ENCODE results near the gene SORCS2. TPM values are rescaled to one million over a fixed set of nuclear protein-coding genes. Genes with fewer than 3 reads are reported as not detected.

Gene SORCS2
- total RNA-seq, 2 donors from 2014 or later: 0.68 to 0.92 TPM

DNA sequence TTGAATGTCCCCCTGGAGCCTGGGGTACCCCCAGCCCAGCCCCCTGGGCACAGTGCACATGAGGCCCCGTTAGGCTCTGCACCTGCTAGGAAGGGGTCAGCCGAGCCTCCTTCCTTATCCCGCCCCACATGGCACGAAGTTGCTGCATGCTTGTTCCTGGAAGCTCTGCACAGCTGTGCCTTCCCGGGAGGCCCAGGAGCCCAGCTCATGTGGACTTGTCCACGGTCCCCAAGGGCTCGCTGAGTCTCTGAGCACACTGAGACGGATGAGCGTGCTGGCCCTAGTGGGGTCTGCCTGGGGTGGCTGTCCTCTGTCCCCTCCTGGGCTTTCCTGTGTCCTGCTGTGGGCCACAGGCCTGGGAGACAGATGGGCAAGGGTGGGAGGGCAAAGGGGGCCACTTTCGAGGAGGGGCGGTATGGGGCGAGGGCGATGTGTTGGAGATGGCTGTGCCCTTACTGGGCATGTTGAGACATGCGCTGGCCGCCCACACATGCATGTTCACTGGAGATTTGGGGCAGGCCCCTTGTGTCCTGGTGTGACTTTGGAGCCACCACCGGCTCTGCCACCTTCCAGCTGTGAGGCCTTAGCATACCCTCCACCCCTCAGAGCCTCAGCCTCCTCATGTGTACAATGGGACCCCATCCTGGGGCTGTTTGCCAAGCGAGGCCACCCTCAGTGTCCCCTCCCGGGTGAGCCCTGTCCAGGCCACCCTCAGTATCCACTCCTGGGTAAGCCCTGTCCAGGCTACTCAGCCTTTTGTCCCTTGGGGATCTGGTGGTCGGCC, 509.7 kb downstream of the SORCS2 start:
- H3K27me3 ChIP-seq (replicated peaks; ENCODE audit: insufficient read depth): no peaks in the 10 kb centered on the region
- no peak for DNase-seq (ENCODE audit: low spot score)
- H3K4me1 ChIP-seq (ENCODE audit: control insufficient read depth in 1 of 2, low read depth in 2 of 2): no peaks in the 10 kb centered on the region
- no peak overlapping the region for H3K27ac ChIP-seq
- ATAC-seq (ENCODE audit: insufficient number of reproducible peaks, low FRiP score, low read depth): no peak
- no peaks in the 10 kb centered on the region for H3K36me3 ChIP-seq
- H3K4me3 ChIP-seq: no peak overlapping the region
- TF ChIP-seq, protein P1, sequence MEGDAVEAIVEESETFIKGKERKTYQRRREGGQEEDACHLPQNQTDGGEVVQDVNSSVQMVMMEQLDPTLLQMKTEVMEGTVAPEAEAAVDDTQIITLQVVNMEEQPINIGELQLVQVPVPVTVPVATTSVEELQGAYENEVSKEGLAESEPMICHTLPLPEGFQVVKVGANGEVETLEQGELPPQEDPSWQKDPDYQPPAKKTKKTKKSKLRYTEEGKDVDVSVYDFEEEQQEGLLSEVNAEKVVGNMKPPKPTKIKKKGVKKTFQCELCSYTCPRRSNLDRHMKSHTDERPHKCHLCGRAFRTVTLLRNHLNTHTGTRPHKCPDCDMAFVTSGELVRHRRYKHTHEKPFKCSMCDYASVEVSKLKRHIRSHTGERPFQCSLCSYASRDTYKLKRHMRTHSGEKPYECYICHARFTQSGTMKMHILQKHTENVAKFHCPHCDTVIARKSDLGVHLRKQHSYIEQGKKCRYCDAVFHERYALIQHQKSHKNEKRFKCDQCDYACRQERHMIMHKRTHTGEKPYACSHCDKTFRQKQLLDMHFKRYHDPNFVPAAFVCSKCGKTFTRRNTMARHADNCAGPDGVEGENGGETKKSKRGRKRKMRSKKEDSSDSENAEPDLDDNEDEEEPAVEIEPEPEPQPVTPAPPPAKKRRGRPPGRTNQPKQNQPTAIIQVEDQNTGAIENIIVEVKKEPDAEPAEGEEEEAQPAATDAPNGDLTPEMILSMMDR (IDR thresholded peaks at IDR 0.05): no peak
- H3K9me3 ChIP-seq: no peaks in the 10 kb centered on the region

DNA sequence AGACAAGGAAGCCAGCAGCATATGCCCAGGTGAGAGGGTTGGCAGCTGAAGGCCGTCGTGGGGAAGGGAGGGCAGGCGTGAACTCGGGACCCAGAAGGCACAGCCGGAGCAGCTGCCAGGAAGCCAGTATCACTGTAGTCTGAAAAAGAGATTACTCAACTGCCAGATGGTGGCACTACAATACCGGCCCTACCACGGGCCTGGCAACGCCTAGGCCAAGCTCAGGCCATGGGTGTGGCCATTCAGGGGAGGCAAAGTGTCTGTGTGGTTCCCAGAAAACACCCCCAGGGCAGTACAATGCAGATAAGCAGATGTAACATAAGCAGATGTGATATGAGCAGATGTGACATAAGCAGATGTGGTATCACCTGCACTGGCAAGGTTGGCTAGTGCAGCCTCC, 511.4 kb downstream of the SORCS2 start:
- no peak overlapping the region for H3K4me3 ChIP-seq
- no peaks in the 10 kb centered on the region for H3K36me3 ChIP-seq
- DNase-seq (ENCODE audit: low spot score) (no peak), ATAC-seq (ENCODE audit: insufficient number of reproducible peaks, low FRiP score, low read depth) (no peak)
- H3K27ac ChIP-seq: no peak overlapping the region
- TF ChIP-seq, protein P1 (IDR thresholded peaks at IDR 0.05): no peak
- H3K9me3 ChIP-seq: no peaks in the 10 kb centered on the region
- no peaks in the 10 kb centered on the region for H3K27me3 ChIP-seq (replicated peaks; ENCODE audit: insufficient read depth)
- H3K4me1 ChIP-seq (ENCODE audit: control insufficient read depth in 1 of 2, low read depth in 2 of 2): no peaks in the 10 kb centered on the region

DNA sequence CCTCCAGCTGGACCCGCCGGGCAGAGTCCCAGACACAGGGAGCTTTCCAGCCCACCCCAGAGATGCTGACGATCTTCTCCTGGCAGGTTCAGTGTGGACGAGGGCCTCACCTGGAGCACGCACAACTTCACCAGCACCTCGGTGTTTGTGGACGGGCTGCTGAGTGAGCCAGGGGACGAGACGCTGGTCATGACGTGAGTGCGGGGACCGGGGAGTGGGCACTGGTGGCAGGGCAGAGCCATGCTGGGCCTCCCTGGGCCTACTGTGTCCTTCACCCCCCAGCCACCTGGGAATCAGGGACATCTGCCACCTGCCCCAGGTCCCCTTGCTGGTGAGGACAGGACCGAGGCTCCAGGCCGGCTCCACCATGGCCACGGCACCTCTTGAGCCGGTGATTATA, 511.8 kb downstream of the SORCS2 start:
- Histone ChIP-seq H3K27ac (no peak overlapping the region), H3K36me3 (no peaks in the 10 kb centered on the region), H3K27me3 (replicated peaks; ENCODE audit: insufficient read depth) (no peaks in the 10 kb centered on the region), H3K9me3 (no peaks in the 10 kb centered on the region), H3K4me3 (no peak overlapping the region), H3K4me1 (ENCODE audit: control insufficient read depth in 1 of 2, low read depth in 2 of 2) (no peaks in the 10 kb centered on the region)
- TF ChIP-seq, protein P1 (IDR thresholded peaks at IDR 0.05): no peak
- DNase-seq (ENCODE audit: low spot score) (no peak), ATAC-seq (ENCODE audit: insufficient number of reproducible peaks, low FRiP score, low read depth) (no peak)

DNA sequence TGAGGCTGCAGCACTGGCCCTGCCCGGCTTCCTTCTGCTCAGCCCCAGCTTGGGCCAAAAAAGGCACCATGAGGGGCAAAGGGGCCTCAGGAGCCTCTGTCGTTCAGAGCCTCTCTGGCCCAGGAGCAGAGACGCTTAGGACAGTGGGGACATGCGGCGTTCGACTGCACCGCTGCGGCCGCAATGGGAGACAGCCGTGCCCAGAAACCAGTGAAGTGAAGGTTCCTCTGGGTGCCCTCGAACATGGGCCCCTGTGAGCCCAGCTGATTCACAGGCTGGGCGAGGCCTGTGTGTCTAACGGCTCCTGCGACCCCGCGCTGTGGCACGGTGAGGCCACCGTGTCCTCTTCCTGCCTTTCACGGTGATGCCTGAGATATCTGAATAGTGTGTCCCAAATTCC, 512.3 kb downstream of the SORCS2 start:
- no peak overlapping the region for H3K27ac ChIP-seq
- TF ChIP-seq, protein P1 (IDR thresholded peaks at IDR 0.05): no peak
- no peak for DNase-seq (ENCODE audit: low spot score)
- H3K4me3 ChIP-seq: no peak overlapping the region
- no peaks in the 10 kb centered on the region for H3K4me1 ChIP-seq (ENCODE audit: control insufficient read depth in 1 of 2, low read depth in 2 of 2)
- ATAC-seq (ENCODE audit: insufficient number of reproducible peaks, low FRiP score, low read depth): no peak
- no peaks in the 10 kb centered on the region for H3K27me3 ChIP-seq (replicated peaks; ENCODE audit: insufficient read depth)
- no peaks in the 10 kb centered on the region for H3K36me3 ChIP-seq
- no peaks in the 10 kb centered on the region for H3K9me3 ChIP-seq

DNA sequence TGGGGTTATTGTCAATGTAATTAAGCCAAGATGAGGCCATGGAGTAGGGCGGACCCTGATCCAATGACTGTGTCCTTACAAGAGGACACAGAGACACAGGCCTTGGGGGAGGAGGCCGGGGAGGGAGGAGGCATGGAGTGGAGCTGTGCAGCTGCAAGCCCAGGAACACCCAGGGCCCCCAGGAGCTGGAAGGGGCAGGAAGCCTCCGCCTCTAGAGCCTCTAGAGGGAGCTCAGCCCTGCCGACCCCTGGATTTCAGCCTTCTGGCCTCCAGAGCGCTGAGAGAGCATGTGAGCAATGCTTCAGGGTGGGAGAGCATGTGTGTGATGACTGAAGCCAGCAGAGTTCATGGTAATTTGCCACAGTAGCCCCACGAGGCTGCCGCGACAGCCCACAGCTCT, 512.7 kb downstream of the SORCS2 start:
- TF ChIP-seq, protein P1 (IDR thresholded peaks at IDR 0.05): no peak
- H3K36me3 ChIP-seq: no peaks in the 10 kb centered on the region
- no peaks in the 10 kb centered on the region for H3K27me3 ChIP-seq (replicated peaks; ENCODE audit: insufficient read depth)
- ATAC-seq (ENCODE audit: insufficient number of reproducible peaks, low FRiP score, low read depth) (no peak), DNase-seq (ENCODE audit: low spot score) (no peak)
- no peaks in the 10 kb centered on the region for H3K4me1 ChIP-seq (ENCODE audit: control insufficient read depth in 1 of 2, low read depth in 2 of 2)
- H3K9me3 ChIP-seq: no peaks in the 10 kb centered on the region
- H3K4me3 ChIP-seq: no peak overlapping the region
- H3K27ac ChIP-seq: no peak overlapping the region
